Right lobe of liver (tissue), 6 donors: Measurements from ENCODE around the gene TUNAR. TPM values are rescaled to one million over a fixed set of nuclear protein-coding genes. Genes with fewer than 3 reads are reported as not detected.

Experiments used
- ATAC-seq, 4 donors: fragments of 200-7000 bp; cut with Tn5 transposase; one replicate each; pipeline ENCODE4 v1.9.1; 2020; ENCODE audit warnings: mild to moderate bottlenecking in 4 of 4, moderate library complexity in 4 of 4
- DNase-seq, 3 donors: peaks; one replicate each; pipeline ENCODE4 v3.0.0-alpha.2; 2020
- H3K27ac ChIP-seq, 3 donors: fragments of 200-600 bp; one replicate each; pipeline ENCODE4 v1.8.0; 2022
- H3K27me3 ChIP-seq, 2 donors: fragments of 200-600 bp; one replicate each; pipeline ENCODE4 v1.8.0; 2022
- H3K36me3 ChIP-seq, 4 donors: fragments of 200-600 bp; sonication (generic) in 1 of 4; one replicate each; pipeline versions ENCODE4 v1.5.1 to v1.8.0; 2017 to 2022; ENCODE audit warnings: control low read depth in 1 of 4
- H3K4me1 ChIP-seq, 4 donors: fragments of 200-600 bp; sonication (generic) in 1 of 4; one replicate each; pipeline versions ENCODE4 v1.5.1 to v1.8.0; 2017 to 2022; ENCODE audit warnings: control low read depth in 1 of 4
- H3K4me3 ChIP-seq, 3 donors: fragments of 200-600 bp; one replicate each; pipeline ENCODE4 v1.8.0; 2022
- H3K9me3 ChIP-seq, 4 donors: fragments of 200-600 bp; sonication (generic) in 1 of 4; one replicate each; pipeline versions ENCODE4 v1.5.1 to v1.8.0; 2017 to 2022; ENCODE audit warnings: control low read depth in 1 of 4
- POLR2A ChIP-seq: fragments of 450-650 bp; IDR thresholded peaks from one replicate; pipeline ENCODE4 v1.6.1; 2017; ENCODE audit warnings: antibody characterized with exemption, mild to moderate bottlenecking
- WGBS: methylation state at CpG from one replicate; pipeline ENCODE4 v1.1.6; 2018; ENCODE audit warnings: low coverage, low lambda C conversion rate; ENCODE audit not compliant: insufficient coverage; ENCODE audit errors: missing lambda C conversion rate; 5-methylcytosine and 5-hydroxymethylcytosine counted together
- intact Hi-C, 2 donors: fragments of 100-400 bp; cut with DNase I; formaldehyde crosslinking; loops; one replicate each; pipeline versions ENCODE4 v1.11.2 to v1.14.1; 2022
- total RNA-seq, 6 experiments: library from RNA; depleted of rRNA in 2 of 6; stranded (reverse); fragments of >200 nt in 2 of 6; fragmentation: NEBNext Ultra II Directional in 3 of 6; extraction: Animal tissue kit (Norgen Biotek cat#: 25700) in 3 of 6; gene quantifications; one replicate each; pipeline versions ENCODE4 v1.1.0 to v1.2.4, GENCODE V29; 2016 to 2023
- TF ChIP-seq, protein P1 (sequence below), 4 donors: fragments of 200-600 bp in 3 of 4; fragments of 450-650 bp in 1 of 4; IDR thresholded peaks; one replicate each; pipeline versions ENCODE4 v1.5.1 to v1.8.0; 2016 to 2022; ENCODE audit warnings: antibody characterized with exemption in 4 of 4, mild to moderate bottlenecking in 2 of 4
- donor health status: DM: no; HTN: yes; CAD: no.
- donor health status: DM: no; HTN: no; CAD: no.
- donor health status: DM: no; HTN: no; CAD: no.
- donor health status: DM: no; HTN: yes; CAD: no.
- donor health status: DM: no; HTN: yes; CAD: no.

Gene TUNAR
- total RNA-seq, 6 experiments from 2014 or later = not detected

DNA sequence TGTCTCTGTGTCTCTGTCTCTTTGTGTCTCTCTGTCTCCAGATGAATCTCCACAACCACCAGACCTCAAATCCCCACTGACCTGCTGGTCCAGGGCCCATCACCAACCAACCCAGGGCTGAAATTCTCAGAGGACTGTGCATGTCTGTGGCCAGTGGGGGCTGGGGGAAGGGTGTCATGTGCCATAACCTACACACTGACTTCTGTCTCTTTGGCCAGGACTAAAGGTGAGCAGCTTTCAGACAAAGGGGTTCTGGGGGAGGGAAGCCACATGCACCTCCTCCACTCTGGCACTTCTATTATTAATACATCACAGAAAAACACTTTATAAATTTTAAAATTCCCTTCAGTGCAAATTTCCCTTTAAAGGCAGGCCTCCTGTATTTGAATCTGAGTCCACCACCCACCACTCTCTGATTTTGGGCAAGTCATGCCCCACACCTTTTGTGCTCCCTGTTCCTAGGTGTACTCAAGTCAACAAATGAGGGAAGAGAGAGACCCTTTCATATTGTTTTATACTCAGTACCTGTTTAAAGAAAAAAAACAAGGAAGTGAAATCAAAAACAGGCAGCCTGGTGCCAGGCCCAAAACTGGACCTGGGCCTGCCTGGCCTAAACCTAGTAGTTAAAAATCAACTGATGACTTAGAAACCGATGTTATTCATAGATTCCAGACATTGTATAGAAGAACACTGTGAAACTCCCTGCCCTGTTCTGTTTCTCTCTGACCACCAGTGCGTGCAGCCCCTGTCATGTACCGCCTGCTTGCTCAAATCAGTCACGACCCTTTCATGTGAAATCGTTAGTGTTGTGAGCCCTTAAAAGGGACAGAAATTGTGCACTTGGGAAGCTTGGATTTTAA is 80.2 kb downstream of the TUNAR start:
- Histone ChIP-seq H3K36me3 (no peaks in the 10 kb centered on the region), H3K4me1 (no peaks in the 10 kb centered on the region), H3K9me3 (no peaks in the 10 kb centered on the region), H3K27me3 (no peaks in the 10 kb centered on the region), H3K4me3 (no peak overlapping the region), H3K27ac (no peak overlapping the region)
- no peak for DNase-seq
- TF ChIP-seq, protein P1, sequence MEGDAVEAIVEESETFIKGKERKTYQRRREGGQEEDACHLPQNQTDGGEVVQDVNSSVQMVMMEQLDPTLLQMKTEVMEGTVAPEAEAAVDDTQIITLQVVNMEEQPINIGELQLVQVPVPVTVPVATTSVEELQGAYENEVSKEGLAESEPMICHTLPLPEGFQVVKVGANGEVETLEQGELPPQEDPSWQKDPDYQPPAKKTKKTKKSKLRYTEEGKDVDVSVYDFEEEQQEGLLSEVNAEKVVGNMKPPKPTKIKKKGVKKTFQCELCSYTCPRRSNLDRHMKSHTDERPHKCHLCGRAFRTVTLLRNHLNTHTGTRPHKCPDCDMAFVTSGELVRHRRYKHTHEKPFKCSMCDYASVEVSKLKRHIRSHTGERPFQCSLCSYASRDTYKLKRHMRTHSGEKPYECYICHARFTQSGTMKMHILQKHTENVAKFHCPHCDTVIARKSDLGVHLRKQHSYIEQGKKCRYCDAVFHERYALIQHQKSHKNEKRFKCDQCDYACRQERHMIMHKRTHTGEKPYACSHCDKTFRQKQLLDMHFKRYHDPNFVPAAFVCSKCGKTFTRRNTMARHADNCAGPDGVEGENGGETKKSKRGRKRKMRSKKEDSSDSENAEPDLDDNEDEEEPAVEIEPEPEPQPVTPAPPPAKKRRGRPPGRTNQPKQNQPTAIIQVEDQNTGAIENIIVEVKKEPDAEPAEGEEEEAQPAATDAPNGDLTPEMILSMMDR (IDR thresholded peaks at IDR 0.05) = no peak
- no peak for TF ChIP-seq POLR2A
- no peak for ATAC-seq
- intact Hi-C loops = no loop called here
- WGBS = 48% methylated on average over 5 of the region's 5 CpGs

DNA sequence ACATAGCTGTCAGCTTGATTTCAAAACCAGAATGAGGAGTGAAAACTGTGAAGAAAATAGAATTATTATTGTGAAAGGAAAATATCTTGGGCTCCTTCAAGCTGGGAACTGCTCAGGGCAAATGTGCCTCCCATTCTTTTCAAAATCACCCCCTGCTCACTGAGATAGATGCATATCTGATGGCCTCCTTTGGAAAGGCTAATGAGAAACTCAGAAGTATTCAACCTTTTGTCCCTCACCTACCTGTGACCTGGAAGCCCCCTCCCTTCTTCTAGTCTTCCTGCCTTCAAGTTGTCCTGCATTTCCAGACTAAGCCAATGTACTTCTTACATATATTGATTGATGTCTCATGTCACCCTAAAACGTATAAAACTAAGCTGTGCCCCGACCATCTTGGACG is 81.5 kb downstream of the TUNAR start:
- Histone ChIP-seq H3K27ac (no peak overlapping the region), H3K36me3 (no peaks in the 10 kb centered on the region), H3K9me3 (no peaks in the 10 kb centered on the region), H3K27me3 (no peaks in the 10 kb centered on the region), H3K4me3 (no peak overlapping the region), H3K4me1 (no peaks in the 10 kb centered on the region)
- DNase-seq = no peak
- no peak for TF ChIP-seq POLR2A
- TF ChIP-seq, protein P1 (IDR thresholded peaks at IDR 0.05) = no peak
- intact Hi-C loops = no loop called here
- 22% methylated on average over 3 of the region's 3 CpGs for WGBS
- no peak for ATAC-seq

DNA sequence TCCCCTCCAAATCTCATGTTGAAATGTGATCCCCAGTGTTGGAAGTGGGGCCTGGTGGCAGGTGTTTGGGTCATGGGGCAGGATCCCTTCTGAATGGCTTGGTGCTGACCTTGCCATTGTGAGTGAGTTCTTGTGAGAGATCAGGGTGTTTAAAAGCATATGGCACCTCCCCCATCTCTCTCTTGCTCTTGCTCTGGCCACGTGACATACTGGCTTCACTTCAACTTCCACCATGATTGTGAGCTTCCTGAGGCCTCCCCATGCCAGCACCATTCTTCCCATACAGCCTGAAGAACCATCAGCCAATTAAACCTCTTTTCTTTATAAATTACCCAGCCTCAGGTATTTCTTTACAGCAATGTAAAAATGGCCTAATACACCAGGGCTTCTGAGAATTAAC is 82.7 kb downstream of the TUNAR start:
- TF ChIP-seq, protein P1 (IDR thresholded peaks at IDR 0.05) = no peak
- intact Hi-C loops = no loop called here
- Histone ChIP-seq H3K4me3 (no peak overlapping the region), H3K36me3 (no peaks in the 10 kb centered on the region), H3K27ac (no peak overlapping the region), H3K27me3 (no peaks in the 10 kb centered on the region), H3K4me1 (no peaks in the 10 kb centered on the region), H3K9me3 (no peaks in the 10 kb centered on the region)
- WGBS = 43% methylated on average over 1 of the region's 1 CpG
- no peak for DNase-seq
- ATAC-seq = no peak

DNA sequence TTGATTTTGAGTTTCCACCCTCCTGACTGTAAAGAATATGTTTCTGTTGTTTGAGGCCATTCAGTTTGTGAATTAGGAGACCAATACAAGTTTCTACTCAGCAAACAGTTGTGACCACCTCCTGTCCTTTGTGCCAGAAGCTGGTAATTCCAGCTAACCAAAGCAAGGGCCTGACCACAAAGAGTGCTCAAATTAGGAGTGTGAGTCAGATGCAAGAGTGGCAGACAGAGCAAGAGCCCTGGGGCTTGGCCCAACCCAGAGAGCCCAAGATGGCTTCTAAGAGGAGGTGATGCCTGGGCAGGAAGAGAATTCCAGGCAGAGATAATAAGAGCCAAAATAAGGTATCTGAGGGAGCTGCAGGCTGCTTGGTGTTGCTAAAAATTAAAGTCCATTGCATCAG is 84.8 kb downstream of the TUNAR start:
- DNase-seq (no peak), ATAC-seq (no peak)
- no peaks in the 10 kb centered on the region for H3K27me3 ChIP-seq
- no peaks in the 10 kb centered on the region for H3K9me3 ChIP-seq
- no peak overlapping the region for H3K27ac ChIP-seq
- intact Hi-C loops = no loop called here
- H3K36me3 ChIP-seq = no peaks in the 10 kb centered on the region
- H3K4me1 ChIP-seq = no peaks in the 10 kb centered on the region
- no peak overlapping the region for H3K4me3 ChIP-seq
- TF ChIP-seq, protein P1 (IDR thresholded peaks at IDR 0.05) = no peak
- TF ChIP-seq POLR2A = no peak
